HEK293 (cell line): ENCODE results near the gene ADORA2A.

Experiments used
- BCL11A ChIP-seq: fragments of 450-650 bp; formaldehyde crosslinking; IDR thresholded peaks from 2 replicates; pipeline ENCODE4 v1.5.1; 2016; ENCODE audit warnings: low read depth, missing biosample characterization, missing genetic modification characterization
- RBAK ChIP-seq: fragments of 450-650 bp; formaldehyde crosslinking; IDR thresholded peaks from 2 replicates; pipeline ENCODE4 v1.5.1; 2016; ENCODE audit warnings: missing biosample characterization, missing genetic modification characterization
- ZNF121 ChIP-seq: fragments of 450-650 bp; formaldehyde crosslinking; IDR thresholded peaks from 2 replicates; pipeline ENCODE4 v1.5.1; 2016; ENCODE audit warnings: missing biosample characterization, missing genetic modification characterization
- ZNF24 ChIP-seq: fragments of 450-650 bp; formaldehyde crosslinking; IDR thresholded peaks from 2 replicates; pipeline ENCODE4 v1.5.1; 2016; ENCODE audit warnings: missing biosample characterization, missing genetic modification characterization
- ZNF324 ChIP-seq: fragments of 450-650 bp; formaldehyde crosslinking; IDR thresholded peaks from 2 replicates; pipeline ENCODE4 v1.5.1; 2016; ENCODE audit warnings: missing biosample characterization, missing genetic modification characterization
- ZNF670 ChIP-seq: fragments of 450-650 bp; formaldehyde crosslinking; IDR thresholded peaks from 2 replicates; pipeline ENCODE4 v1.5.1; 2016; ENCODE audit warnings: missing biosample characterization, missing genetic modification characterization, low read depth
- ZNF701 ChIP-seq: fragments of 450-650 bp; formaldehyde crosslinking; IDR thresholded peaks from 2 replicates; pipeline ENCODE4 v1.5.1; 2016; ENCODE audit warnings: missing biosample characterization, missing genetic modification characterization
- ZNF785 ChIP-seq: fragments of 450-650 bp; formaldehyde crosslinking; IDR thresholded peaks from 2 replicates; pipeline ENCODE4 v1.5.1; 2016; ENCODE audit warnings: missing biosample characterization, missing genetic modification characterization
- TF ChIP-seq, protein P1 (sequence below): fragments of 450-650 bp; formaldehyde crosslinking; IDR thresholded peaks from 2 replicates; pipeline ENCODE4 v1.5.1; 2016; ENCODE audit warnings: missing biosample characterization, missing genetic modification characterization
- TF ChIP-seq, protein P2 (sequence below): fragments of 450-650 bp; formaldehyde crosslinking; IDR thresholded peaks from 2 replicates; pipeline ENCODE4 v1.5.1; 2016; ENCODE audit warnings: missing biosample characterization, missing genetic modification characterization
- TF ChIP-seq, protein P3 (sequence below): fragments of 450-650 bp; IDR thresholded peaks from 2 replicates; pipeline ENCODE4 v1.5.1; 2018; ENCODE audit warnings: missing biosample characterization, mild to moderate bottlenecking, missing genetic modification characterization

DNA sequence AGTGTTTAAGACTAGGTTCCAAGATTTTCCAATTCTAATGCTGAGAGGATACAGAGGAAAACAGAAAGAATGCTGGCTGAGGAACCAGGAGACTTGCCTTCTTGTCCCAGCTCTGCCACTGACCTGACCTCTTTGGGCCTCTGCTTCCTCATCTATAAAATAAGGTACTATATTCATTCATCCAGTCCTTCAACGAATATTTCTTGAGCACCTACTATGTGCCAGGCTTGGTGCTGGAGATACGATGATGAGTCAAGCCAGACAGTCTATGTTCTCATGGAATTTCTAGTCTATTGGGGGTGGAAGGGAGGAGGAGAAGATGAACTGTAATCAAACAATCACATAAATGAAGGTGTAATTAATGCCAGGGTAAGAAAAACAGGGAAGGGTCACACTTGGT is 39.9 kb downstream of the ADORA2A start:
- TF ChIP-seq, protein P1, sequence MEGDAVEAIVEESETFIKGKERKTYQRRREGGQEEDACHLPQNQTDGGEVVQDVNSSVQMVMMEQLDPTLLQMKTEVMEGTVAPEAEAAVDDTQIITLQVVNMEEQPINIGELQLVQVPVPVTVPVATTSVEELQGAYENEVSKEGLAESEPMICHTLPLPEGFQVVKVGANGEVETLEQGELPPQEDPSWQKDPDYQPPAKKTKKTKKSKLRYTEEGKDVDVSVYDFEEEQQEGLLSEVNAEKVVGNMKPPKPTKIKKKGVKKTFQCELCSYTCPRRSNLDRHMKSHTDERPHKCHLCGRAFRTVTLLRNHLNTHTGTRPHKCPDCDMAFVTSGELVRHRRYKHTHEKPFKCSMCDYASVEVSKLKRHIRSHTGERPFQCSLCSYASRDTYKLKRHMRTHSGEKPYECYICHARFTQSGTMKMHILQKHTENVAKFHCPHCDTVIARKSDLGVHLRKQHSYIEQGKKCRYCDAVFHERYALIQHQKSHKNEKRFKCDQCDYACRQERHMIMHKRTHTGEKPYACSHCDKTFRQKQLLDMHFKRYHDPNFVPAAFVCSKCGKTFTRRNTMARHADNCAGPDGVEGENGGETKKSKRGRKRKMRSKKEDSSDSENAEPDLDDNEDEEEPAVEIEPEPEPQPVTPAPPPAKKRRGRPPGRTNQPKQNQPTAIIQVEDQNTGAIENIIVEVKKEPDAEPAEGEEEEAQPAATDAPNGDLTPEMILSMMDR (tag by site-specific recombination), result no peak
- no peak for TF ChIP-seq ZNF24 (tag by site-specific recombination)
- no peak for TF ChIP-seq ZNF701
- TF ChIP-seq, protein P2, sequence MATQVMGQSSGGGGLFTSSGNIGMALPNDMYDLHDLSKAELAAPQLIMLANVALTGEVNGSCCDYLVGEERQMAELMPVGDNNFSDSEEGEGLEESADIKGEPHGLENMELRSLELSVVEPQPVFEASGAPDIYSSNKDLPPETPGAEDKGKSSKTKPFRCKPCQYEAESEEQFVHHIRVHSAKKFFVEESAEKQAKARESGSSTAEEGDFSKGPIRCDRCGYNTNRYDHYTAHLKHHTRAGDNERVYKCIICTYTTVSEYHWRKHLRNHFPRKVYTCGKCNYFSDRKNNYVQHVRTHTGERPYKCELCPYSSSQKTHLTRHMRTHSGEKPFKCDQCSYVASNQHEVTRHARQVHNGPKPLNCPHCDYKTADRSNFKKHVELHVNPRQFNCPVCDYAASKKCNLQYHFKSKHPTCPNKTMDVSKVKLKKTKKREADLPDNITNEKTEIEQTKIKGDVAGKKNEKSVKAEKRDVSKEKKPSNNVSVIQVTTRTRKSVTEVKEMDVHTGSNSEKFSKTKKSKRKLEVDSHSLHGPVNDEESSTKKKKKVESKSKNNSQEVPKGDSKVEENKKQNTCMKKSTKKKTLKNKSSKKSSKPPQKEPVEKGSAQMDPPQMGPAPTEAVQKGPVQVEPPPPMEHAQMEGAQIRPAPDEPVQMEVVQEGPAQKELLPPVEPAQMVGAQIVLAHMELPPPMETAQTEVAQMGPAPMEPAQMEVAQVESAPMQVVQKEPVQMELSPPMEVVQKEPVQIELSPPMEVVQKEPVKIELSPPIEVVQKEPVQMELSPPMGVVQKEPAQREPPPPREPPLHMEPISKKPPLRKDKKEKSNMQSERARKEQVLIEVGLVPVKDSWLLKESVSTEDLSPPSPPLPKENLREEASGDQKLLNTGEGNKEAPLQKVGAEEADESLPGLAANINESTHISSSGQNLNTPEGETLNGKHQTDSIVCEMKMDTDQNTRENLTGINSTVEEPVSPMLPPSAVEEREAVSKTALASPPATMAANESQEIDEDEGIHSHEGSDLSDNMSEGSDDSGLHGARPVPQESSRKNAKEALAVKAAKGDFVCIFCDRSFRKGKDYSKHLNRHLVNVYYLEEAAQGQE, result no peak
- TF ChIP-seq RBAK, result no peak
- TF ChIP-seq, protein P3, sequence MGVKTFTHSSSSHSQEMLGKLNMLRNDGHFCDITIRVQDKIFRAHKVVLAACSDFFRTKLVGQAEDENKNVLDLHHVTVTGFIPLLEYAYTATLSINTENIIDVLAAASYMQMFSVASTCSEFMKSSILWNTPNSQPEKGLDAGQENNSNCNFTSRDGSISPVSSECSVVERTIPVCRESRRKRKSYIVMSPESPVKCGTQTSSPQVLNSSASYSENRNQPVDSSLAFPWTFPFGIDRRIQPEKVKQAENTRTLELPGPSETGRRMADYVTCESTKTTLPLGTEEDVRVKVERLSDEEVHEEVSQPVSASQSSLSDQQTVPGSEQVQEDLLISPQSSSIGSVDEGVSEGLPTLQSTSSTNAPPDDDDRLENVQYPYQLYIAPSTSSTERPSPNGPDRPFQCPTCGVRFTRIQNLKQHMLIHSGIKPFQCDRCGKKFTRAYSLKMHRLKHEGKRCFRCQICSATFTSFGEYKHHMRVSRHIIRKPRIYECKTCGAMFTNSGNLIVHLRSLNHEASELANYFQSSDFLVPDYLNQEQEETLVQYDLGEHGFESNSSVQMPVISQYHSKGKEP, result no peak
- no peak for TF ChIP-seq ZNF670 (tag by site-specific recombination)
- TF ChIP-seq BCL11A (tag by site-specific recombination), result no peak
- TF ChIP-seq ZNF121 (tag by site-specific recombination), result no peak
- no peak for TF ChIP-seq ZNF324 (tag by site-specific recombination)
- TF ChIP-seq ZNF785 (tag by site-specific recombination), result no peak
